ENCODE data around the gene HSPB2.

GRCh38 chr11:111882202-111882601 is 30.3 kb upstream of the HSPB2 start:
- no peak for TF ChIP-seq CTCF (IDR thresholded peaks at IDR 0.05)
- TF ChIP-seq EP300 (IDR thresholded peaks at IDR 0.05; ENCODE audit: low read depth), result no peak
- no peak for TF ChIP-seq POLR2AphosphoS5 (IDR thresholded peaks at IDR 0.05)
- no peak for TF ChIP-seq POLR2A (IDR thresholded peaks at IDR 0.05)
